Measurements from ENCODE around the gene KIF5A.
"Not testable (repeated sequence)": the region's sequence is repeated elsewhere in the genome, so short reads cannot be mapped to it uniquely, and the experiment has no call there.

The KIF5A gene

GRCh38 chr12:57558864-57559263 lies 9.0 kb downstream of the KIF5A start:
- DNase-seq, result no peak

- no peak for DNase-seq
Observed at GRCh38 chr12:57560516-57560915, 10.7 kb downstream of the KIF5A start.

- DNase-seq, result not testable (repeated sequence)
Observed at GRCh38 chr12:57561117-57561516, 11.3 kb downstream of the KIF5A start.

GRCh38 chr12:57563358-57563757 lies 13.5 kb downstream of the KIF5A start:
- DNase-seq, result no peak

- DNase-seq, result no peak
Observed at GRCh38 chr12:57564178-57564740, 14.4 kb downstream of the KIF5A start.

GRCh38 chr12:57568838-57569237 lies 19.0 kb downstream of the KIF5A start:
- no peak for DNase-seq

GRCh38 chr12:57569858-57570257 lies 20.0 kb downstream of the KIF5A start:
- DNase-seq, result no peak

GRCh38 chr12:57570438-57570837 lies 20.6 kb downstream of the KIF5A start:
- DNase-seq, result not testable (repeated sequence)

- DNase-seq, result no peak
Observed at GRCh38 chr12:57571926-57572762, 22.3 kb downstream of the KIF5A start.

- no peak for DNase-seq
Observed at GRCh38 chr12:57574795-57575194, 25.0 kb downstream of the KIF5A start.

- no peak for DNase-seq
Observed at GRCh38 chr12:57575771-57576612, 26.1 kb downstream of the KIF5A start.

- DNase-seq, result no peak
Observed at GRCh38 chr12:57576613-57577160, 26.8 kb downstream of the KIF5A start.

- no peak for DNase-seq
Observed at GRCh38 chr12:57577981-57578758, 28.3 kb downstream of the KIF5A start.

- no peak for DNase-seq
Observed at GRCh38 chr12:57579011-57579410, 29.2 kb downstream of the KIF5A start.

- no peak for DNase-seq
Observed at GRCh38 chr12:57579677-57580465, 30.0 kb downstream of the KIF5A start.

GRCh38 chr12:57580466-57580795 lies 30.6 kb downstream of the KIF5A start:
- DNase-seq, result no peak

GRCh38 chr12:57581802-57582201 lies 32.0 kb downstream of the KIF5A start:
- DNase-seq, result no peak

- no peak for DNase-seq
Observed at GRCh38 chr12:57582440-57582839, 32.6 kb downstream of the KIF5A start.

- peak; percentile 55 for DNase-seq
Observed at GRCh38 chr12:57583008-57583831, 33.4 kb downstream of the KIF5A start.

- DNase-seq, result no peak
Observed at GRCh38 chr12:57584050-57584449, 34.2 kb downstream of the KIF5A start.

GRCh38 chr12:57584690-57585089 lies 34.8 kb downstream of the KIF5A start:
- no peak for DNase-seq
